Ectodermal cell (in vitro differentiated cells): ENCODE measurements around the gene ZNF346.

Source experiments
- H3K27ac ChIP-seq: 2 replicates; pipeline ENCODE4 v1.7.0; 2013; ENCODE audit warnings: mild to moderate bottlenecking, low read depth, low read length; ENCODE audit not compliant: insufficient read depth, poor library complexity, severe bottlenecking
- H3K27me3 ChIP-seq: 2 replicates; pipeline ENCODE4 v1.7.0; 2013; ENCODE audit warnings: mild to moderate bottlenecking, low read length; ENCODE audit not compliant: insufficient read depth, control insufficient read depth, poor library complexity, severe bottlenecking
- H3K36me3 ChIP-seq: one replicate; pipeline ENCODE4 v1.7.0; 2013; ENCODE audit warnings: low read length; ENCODE audit not compliant: control insufficient read depth, insufficient read depth
- H3K4me1 ChIP-seq: one replicate; pipeline ENCODE4 v1.7.0; 2013; ENCODE audit warnings: low read length; ENCODE audit not compliant: control insufficient read depth, insufficient read depth
- H3K4me3 ChIP-seq: 2 replicates; pipeline ENCODE4 v1.7.0; 2013; ENCODE audit warnings: low read depth, low read length, control low read depth; ENCODE audit not compliant: insufficient read depth
- H3K9me3 ChIP-seq: 2 replicates; pipeline ENCODE4 v1.7.0; 2013; ENCODE audit warnings: mild to moderate bottlenecking, low read length, moderate library complexity; ENCODE audit not compliant: control insufficient read depth
- WGBS, 2 experiments: methylation state at CpG; one replicate each; pipeline ENCODE4 v1.1.7; 2013; ENCODE audit warnings: missing lambda C conversion rate in 2 of 2; 5-methylcytosine and 5-hydroxymethylcytosine counted together

ZNF346 gene

GRCh38 chr5:177098470-177099141 lies 76.1 kb downstream of the ZNF346 start:
- Histone ChIP-seq H3K36me3 (no peaks in the 10 kb centered on the region), H3K4me3 (no peak overlapping the region), H3K27me3 (no peaks in the 10 kb centered on the region), H3K4me1 (peaks cover 20% of the 10 kb centered on the region), H3K9me3 (no peaks in the 10 kb centered on the region), H3K27ac (peak overlapping the region; percentile 53)
- WGBS, 2 experiments, result 77 to 82% methylated on average over 18 of the region's 18 CpGs

DNA sequence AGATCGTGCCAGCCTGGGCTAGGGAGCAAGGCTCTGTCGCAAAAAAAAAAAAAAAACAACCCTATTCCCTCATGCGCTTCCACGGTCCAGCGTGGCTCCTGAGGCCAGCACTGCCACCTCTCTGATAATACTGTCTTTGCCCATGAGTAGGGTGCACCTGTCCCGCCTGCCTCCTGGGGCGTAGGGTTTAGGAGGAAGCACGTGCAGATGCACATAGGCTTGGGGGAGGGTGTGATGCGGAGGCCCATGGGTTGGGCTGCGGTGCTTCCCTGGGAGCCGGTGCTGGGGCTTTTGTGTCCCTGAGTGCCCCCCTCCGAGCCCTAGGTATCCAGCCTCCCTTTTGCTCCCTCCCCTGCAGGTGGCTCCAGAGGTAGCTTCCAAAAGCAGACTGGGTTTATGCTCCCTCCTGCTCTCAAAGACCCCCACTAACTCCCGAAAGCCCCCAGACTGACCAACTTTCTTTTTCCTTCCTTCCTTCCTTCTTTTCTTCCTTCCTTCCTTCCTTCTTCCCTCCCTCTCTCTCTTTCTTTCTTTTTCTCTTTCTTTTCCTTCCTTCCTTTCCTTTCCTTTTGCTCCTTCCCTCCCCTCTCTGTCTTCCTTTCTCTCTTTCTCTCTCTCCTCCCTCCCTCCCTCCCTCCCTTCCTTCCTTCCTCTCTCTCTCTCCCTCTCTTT lies 77.1 kb downstream of the ZNF346 start:
- 51 to 53% methylated on average over 13 of the region's 13 CpGs for WGBS, 2 experiments
- Histone ChIP-seq H3K4me3 (no peak overlapping the region), H3K36me3 (no peaks in the 10 kb centered on the region), H3K9me3 (no peaks in the 10 kb centered on the region), H3K27ac (no peak overlapping the region), H3K4me1 (peaks cover 17% of the 10 kb centered on the region), H3K27me3 (no peaks in the 10 kb centered on the region)

DNA sequence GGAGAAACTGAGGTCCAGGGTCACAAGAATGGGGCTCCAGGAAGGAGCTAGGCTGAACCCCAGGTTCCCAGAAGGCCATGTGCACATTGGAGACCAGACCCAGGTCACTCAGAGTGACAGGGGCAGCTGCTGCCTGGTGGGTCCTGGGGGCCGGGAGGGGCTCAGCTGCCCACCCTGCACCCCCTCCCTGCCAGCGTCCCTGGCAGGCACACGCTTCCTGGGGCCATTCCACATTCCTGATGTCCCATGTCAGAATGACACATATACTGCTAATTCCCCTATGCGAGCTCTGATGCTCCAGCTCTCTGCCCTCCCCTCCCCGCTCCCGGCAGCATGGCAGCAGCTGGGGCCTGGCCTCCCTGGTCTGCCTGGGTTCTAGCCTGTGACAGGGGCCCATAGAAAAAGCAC lies 78.2 kb downstream of the ZNF346 start:
- H3K27ac ChIP-seq, result no peak overlapping the region
- WGBS, 2 experiments, result 89 to 91% methylated on average over 6 of the region's 6 CpGs
- no peaks in the 10 kb centered on the region for H3K9me3 ChIP-seq
- no peaks in the 10 kb centered on the region for H3K36me3 ChIP-seq
- peaks cover 16% of the 10 kb centered on the region for H3K4me1 ChIP-seq
- no peak overlapping the region for H3K4me3 ChIP-seq
- H3K27me3 ChIP-seq, result no peaks in the 10 kb centered on the region

- Histone ChIP-seq H3K27me3 (no peaks in the 10 kb centered on the region), H3K9me3 (no peaks in the 10 kb centered on the region), H3K36me3 (no peaks in the 10 kb centered on the region), H3K4me3 (no peak overlapping the region), H3K27ac (no peak overlapping the region), H3K4me1 (peaks cover 11% of the 10 kb centered on the region)
- 73 to 78% methylated on average over 9 of the region's 9 CpGs for WGBS, 2 experiments
These were observed 81.2 kb downstream of the ZNF346 start for GRCh38 chr5:177103523-177104253.

DNA sequence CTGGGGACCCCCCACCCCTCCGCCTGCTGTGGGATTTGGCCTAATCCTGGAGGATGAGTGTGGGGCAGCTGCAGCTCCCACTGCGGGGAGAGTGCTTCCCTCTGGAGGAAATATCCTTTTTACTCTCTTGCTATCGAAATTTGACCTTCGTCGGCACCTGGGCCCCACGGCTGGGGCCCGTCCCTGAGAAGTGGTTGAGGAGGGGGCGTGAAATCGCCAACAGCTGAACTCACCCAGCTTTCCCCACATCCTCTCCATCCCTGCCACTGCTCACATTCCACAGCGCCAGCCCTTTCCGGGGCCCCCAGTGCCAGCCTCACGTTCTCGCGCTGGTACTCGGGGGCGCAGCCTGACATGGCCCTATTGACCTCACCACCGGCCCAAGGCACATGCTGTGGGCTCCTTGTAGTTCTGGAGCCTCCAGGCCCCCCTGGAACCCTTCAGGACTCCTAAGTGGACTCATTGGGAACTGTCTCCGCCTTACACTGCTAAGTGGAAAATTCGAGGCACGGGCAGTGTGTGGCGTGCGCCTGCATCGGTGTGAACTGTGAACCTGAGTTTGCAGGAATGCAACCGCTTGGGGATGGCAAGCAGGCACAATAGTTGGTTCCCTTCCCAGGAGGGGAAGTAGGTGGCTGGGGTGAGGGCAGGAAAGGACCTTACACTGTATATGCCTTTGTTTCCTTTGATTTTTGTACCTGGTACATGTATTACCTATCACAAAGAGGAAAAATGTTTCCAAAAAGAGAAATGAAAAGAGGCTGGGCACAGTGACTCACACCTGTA lies 83.4 kb downstream of the ZNF346 start:
- Histone ChIP-seq H3K9me3 (no peaks in the 10 kb centered on the region), H3K36me3 (no peaks in the 10 kb centered on the region), H3K27me3 (no peaks in the 10 kb centered on the region), H3K27ac (no peak overlapping the region), H3K4me1 (peaks cover 4% of the 10 kb centered on the region), H3K4me3 (no peak overlapping the region)
- WGBS, 2 experiments, result 82 to 83% methylated on average over 24 of the region's 24 CpGs

- WGBS, 2 experiments, result 92 to 94% methylated on average over 4 of the region's 4 CpGs
- Histone ChIP-seq H3K4me1 (peaks cover 4% of the 10 kb centered on the region), H3K27me3 (no peaks in the 10 kb centered on the region), H3K36me3 (no peaks in the 10 kb centered on the region), H3K4me3 (no peak overlapping the region), H3K27ac (no peak overlapping the region), H3K9me3 (no peaks in the 10 kb centered on the region)
These were observed 84.7 kb downstream of the ZNF346 start for GRCh38 chr5:177107159-177107558.

DNA sequence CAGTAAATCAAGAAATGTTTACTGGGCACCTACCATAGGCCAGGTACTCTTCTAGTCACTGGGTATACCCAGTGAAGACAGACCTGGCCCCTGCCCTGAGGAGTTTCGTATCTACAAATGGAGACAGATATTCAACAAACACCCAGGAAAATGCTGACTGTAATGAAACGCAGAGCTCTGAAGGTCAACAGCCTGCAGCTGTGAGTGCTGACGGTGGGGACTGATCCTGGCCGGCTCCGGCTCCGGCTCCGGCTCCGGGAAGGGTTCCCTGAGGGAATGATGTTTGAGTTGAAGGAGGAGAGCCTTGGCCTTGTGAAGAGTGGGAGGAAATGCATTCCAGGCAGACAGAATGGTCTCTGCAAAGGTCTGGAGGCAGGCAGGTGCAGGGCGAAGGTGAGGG lies 87.3 kb downstream of the ZNF346 start:
- no peaks in the 10 kb centered on the region for H3K36me3 ChIP-seq
- WGBS, 2 experiments, result 92 to 94% methylated on average over 9 of the region's 9 CpGs
- H3K9me3 ChIP-seq, result no peaks in the 10 kb centered on the region
- no peak overlapping the region for H3K4me3 ChIP-seq
- H3K27ac ChIP-seq, result no peak overlapping the region
- H3K27me3 ChIP-seq, result no peaks in the 10 kb centered on the region
- H3K4me1 ChIP-seq, result peaks cover 4% of the 10 kb centered on the region

- WGBS, 2 experiments, result 42 to 47% methylated on average over 12 of the region's 12 CpGs
- H3K4me1 ChIP-seq, result no peaks in the 10 kb centered on the region
- no peaks in the 10 kb centered on the region for H3K36me3 ChIP-seq
- H3K27ac ChIP-seq, result no peak overlapping the region
- H3K4me3 ChIP-seq, result no peak overlapping the region
- no peaks in the 10 kb centered on the region for H3K27me3 ChIP-seq
- no peaks in the 10 kb centered on the region for H3K9me3 ChIP-seq
These were observed 89.4 kb downstream of the ZNF346 start for GRCh38 chr5:177111720-177112394.

- WGBS, 2 experiments, result 74 to 78% methylated on average over 5 of the region's 5 CpGs
- H3K27me3 ChIP-seq, result no peaks in the 10 kb centered on the region
- no peaks in the 10 kb centered on the region for H3K36me3 ChIP-seq
- H3K27ac ChIP-seq, result no peak overlapping the region
- H3K4me3 ChIP-seq, result no peak overlapping the region
- no peaks in the 10 kb centered on the region for H3K4me1 ChIP-seq
- H3K9me3 ChIP-seq, result no peaks in the 10 kb centered on the region
These were observed 90.2 kb downstream of the ZNF346 start for GRCh38 chr5:177112589-177113220.
